Measurements from ENCODE around the gene GCAT. TPM values are rescaled to one million over a fixed set of nuclear protein-coding genes. Genes with fewer than 3 reads are reported as not detected.
A peak's percentile ranks its signal among the peaks of the same experiment; 100 is the strongest.

Gene GCAT
- total RNA-seq, 1 experiment from 2014 or later = 32.8 TPM

DNA sequence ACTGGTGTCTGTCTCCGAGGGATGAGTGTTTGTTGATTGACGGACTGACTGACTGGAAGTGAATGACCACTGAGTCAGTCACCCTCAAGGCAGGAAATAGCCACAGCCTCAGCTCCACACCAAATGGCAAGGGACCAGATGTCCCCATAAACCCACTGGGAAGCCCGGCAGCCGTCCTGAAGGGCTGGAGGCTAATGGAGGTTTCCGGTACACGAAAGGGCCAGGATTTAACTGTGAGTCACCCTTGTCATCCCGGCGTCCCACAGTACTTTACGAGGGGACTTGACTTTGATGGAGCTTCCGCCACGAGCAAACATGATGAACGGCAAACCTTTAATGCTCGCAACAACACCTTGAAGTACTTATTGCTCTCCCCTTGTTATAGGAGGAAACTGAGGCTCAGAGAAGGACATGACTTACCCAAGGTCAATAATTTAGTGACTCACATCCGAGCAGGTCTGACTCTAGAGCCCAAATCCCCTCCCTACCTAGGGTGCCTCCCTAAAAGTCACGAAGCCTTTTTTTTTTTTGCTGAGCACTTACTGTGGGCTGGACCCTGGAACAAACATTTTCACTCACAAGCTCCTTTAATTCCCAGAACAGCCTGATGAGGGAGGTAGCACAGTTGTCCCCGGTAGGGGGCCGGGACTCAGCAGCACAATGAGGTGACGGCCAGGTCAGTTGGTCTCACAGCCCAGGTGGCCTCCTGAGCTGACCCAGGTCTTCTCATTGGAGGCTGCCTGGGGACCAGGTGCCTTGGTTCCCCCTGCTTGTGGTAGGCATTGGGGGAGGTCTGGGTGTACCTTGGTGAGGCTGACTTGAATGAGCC is 25.2 kb upstream of the GCAT start:
- no peak overlapping the region for H3K4me3 Mint-ChIP-seq (ENCODE audit: unreplicated experiment)
- peaks cover 9% of the 10 kb centered on the region for H3K36me3 Mint-ChIP-seq (ENCODE audit: insufficient read depth, unreplicated experiment)
- TF ChIP-seq, protein P1, sequence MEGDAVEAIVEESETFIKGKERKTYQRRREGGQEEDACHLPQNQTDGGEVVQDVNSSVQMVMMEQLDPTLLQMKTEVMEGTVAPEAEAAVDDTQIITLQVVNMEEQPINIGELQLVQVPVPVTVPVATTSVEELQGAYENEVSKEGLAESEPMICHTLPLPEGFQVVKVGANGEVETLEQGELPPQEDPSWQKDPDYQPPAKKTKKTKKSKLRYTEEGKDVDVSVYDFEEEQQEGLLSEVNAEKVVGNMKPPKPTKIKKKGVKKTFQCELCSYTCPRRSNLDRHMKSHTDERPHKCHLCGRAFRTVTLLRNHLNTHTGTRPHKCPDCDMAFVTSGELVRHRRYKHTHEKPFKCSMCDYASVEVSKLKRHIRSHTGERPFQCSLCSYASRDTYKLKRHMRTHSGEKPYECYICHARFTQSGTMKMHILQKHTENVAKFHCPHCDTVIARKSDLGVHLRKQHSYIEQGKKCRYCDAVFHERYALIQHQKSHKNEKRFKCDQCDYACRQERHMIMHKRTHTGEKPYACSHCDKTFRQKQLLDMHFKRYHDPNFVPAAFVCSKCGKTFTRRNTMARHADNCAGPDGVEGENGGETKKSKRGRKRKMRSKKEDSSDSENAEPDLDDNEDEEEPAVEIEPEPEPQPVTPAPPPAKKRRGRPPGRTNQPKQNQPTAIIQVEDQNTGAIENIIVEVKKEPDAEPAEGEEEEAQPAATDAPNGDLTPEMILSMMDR (IDR thresholded peaks at IDR 0.05; ENCODE audit: unreplicated experiment) = peak; percentile 23
- H3K4me1 Mint-ChIP-seq (ENCODE audit: insufficient read depth, unreplicated experiment) = peaks cover 29% of the 10 kb centered on the region
- H3K27me3 Mint-ChIP-seq (ENCODE audit: insufficient read depth, unreplicated experiment) = no peaks in the 10 kb centered on the region
- H3K9me3 Mint-ChIP-seq (ENCODE audit: unreplicated experiment) = no peaks in the 10 kb centered on the region
- peak; percentile 78 for DNase-seq (ENCODE audit: unreplicated experiment)
- intact Hi-C loops (cut with micrococcal nuclease) = no loop called here
- ChIA-PET POLR2A (interaction anchor here (0.6 to 3.4 kb wide), 6 partner anchors 18 to 107 kb away, joined by 3 to 14 read pairs (median 4); partner anchors contain the start of genes GCAT, LGALS1 and NOL12), CTCF (interaction anchor here (0.6 to 3.5 kb wide), 4 partner anchors 35 to 190 kb away, joined by 3 to 16 read pairs (median 3); no protein-coding TSS in a partner anchor)
- BruUV-seq (replicated peaks) = no TSS peak
- H3K27ac Mint-ChIP-seq (ENCODE audit: low read depth, unreplicated experiment) = peak overlapping the region; percentile 52

DNA sequence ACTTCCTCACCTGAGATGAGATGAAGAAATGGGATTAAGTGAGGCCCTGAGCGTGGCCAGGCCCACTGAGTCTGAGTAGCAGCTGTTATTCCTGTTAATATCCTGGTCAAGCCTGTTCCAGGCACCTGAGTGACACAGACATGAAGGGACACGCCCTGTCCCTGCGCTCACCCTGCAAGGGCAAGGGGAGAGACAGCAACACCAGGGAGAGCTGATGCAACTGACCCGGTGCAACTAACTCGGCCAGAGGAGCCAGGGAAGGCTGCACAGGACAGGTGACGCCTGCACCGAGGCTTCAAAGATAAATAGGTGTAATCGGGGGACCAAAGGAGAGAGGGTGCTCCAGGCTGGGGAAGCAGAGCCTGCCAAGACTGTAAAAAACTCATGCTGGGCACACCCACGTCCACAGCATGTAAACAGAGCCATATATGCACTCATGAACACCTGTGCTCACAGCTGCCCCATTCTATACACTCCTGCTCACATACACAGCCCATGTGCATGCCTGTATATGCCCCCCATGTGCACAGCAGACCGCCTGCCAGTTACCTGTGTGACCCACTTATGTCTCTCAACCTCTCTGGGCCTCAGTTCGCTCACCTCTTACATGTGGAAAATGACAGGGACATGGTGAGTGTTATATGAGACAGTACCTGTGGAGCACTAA is 22.8 kb upstream of the GCAT start:
- H3K27me3 Mint-ChIP-seq (ENCODE audit: insufficient read depth, unreplicated experiment) = no peaks in the 10 kb centered on the region
- POLR2A ChIA-PET = interaction anchor here (0.6 to 1.8 kb wide), 6 partner anchors 23 to 241 kb away, joined by 3 to 7 read pairs (median 4); partner anchors contain the start of genes GCAT and PDXP
- H3K27ac Mint-ChIP-seq (ENCODE audit: low read depth, unreplicated experiment) = peak overlapping the region; percentile 43
- H3K36me3 Mint-ChIP-seq (ENCODE audit: insufficient read depth, unreplicated experiment) = no peaks in the 10 kb centered on the region
- H3K4me1 Mint-ChIP-seq (ENCODE audit: insufficient read depth, unreplicated experiment) = peaks cover 29% of the 10 kb centered on the region
- intact Hi-C loops (cut with micrococcal nuclease) = no loop called here
- TF ChIP-seq, protein P1 (IDR thresholded peaks at IDR 0.05; ENCODE audit: unreplicated experiment) = no peak
- peak overlapping the region; percentile 1 for H3K4me3 Mint-ChIP-seq (ENCODE audit: unreplicated experiment)
- CTCF ChIA-PET = interaction anchor here (3.5 kb wide), 1 partner anchor 142 kb away, joined by 16 read pairs; no protein-coding TSS in a partner anchor
- no TSS peak for BruUV-seq (replicated peaks)
- peak; percentile 61 for DNase-seq (ENCODE audit: unreplicated experiment)
- H3K9me3 Mint-ChIP-seq (ENCODE audit: unreplicated experiment) = no peaks in the 10 kb centered on the region

DNA sequence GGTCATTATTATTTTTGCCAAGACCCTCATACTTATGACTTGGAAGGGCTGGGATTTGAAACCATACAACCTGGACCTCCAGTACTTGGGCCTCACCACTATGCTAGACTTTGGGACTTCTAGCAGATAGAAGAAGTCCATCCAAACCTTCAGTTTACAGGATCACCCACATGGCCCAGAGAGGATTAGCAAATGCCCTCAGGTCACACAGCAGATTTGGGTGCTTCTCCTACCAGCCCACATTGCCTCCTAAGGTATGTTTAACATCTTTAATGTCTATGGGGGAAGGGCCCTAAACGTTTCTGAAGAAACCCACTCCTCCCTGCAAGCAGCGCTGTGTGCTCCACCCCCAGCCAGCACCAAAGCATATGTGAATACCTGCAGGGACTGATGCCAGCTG is 17.5 kb upstream of the GCAT start:
- no peaks in the 10 kb centered on the region for H3K27me3 Mint-ChIP-seq (ENCODE audit: insufficient read depth, unreplicated experiment)
- no TSS peak for BruUV-seq (replicated peaks)
- no peaks in the 10 kb centered on the region for H3K9me3 Mint-ChIP-seq (ENCODE audit: unreplicated experiment)
- no peak for DNase-seq (ENCODE audit: unreplicated experiment)
- H3K36me3 Mint-ChIP-seq (ENCODE audit: insufficient read depth, unreplicated experiment) = no peaks in the 10 kb centered on the region
- intact Hi-C loops (cut with micrococcal nuclease) = loop anchor here (5.0 kb wide), 2 partner anchors 38 to 253 kb away; no protein-coding TSS in a partner anchor
- POLR2A ChIA-PET = interaction anchor here (1.1 kb wide), 1 partner anchor 17 kb away, joined by 3 read pairs; the partner anchor contains the start of gene GCAT
- CTCF ChIA-PET = no interaction called here
- H3K4me1 Mint-ChIP-seq (ENCODE audit: insufficient read depth, unreplicated experiment) = peaks cover 8% of the 10 kb centered on the region
- H3K4me3 Mint-ChIP-seq (ENCODE audit: unreplicated experiment) = no peak overlapping the region
- TF ChIP-seq, protein P1 (IDR thresholded peaks at IDR 0.05; ENCODE audit: unreplicated experiment) = no peak
- no peak overlapping the region for H3K27ac Mint-ChIP-seq (ENCODE audit: low read depth, unreplicated experiment)

DNA sequence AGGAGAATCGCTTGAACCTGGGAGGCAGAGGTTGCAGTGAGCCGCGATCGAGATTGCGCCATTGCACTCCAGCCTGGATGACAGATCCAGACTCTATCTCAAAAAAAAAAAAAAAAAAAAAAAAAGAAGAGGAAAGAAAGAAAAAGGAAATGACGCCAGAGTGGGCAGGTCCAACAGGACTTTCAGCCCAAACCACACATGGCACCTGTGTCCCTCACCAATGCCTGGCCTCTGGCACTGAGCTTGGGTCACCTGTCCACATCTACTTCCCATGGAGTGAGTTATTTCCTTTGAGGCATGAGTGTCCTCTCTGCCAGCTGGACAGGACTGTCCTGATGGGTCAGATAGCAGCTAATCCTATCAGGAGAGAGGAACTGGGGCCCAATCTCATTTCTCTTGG is 15.2 kb upstream of the GCAT start:
- CTCF ChIA-PET = interaction anchor here (0.7 to 6.1 kb wide), 12 partner anchors 16 to 186 kb away, joined by 3 to 83 read pairs (median 3); partner anchors contain the start of genes ANKRD54 and LGALS1
- Mint-ChIP-seq H3K27ac (ENCODE audit: low read depth, unreplicated experiment) (no peak overlapping the region), H3K4me3 (ENCODE audit: unreplicated experiment) (no peak overlapping the region), H3K4me1 (ENCODE audit: insufficient read depth, unreplicated experiment) (peaks cover 5% of the 10 kb centered on the region), H3K27me3 (ENCODE audit: insufficient read depth, unreplicated experiment) (no peaks in the 10 kb centered on the region), H3K9me3 (ENCODE audit: unreplicated experiment) (no peaks in the 10 kb centered on the region), H3K36me3 (ENCODE audit: insufficient read depth, unreplicated experiment) (no peaks in the 10 kb centered on the region)
- no TSS peak for BruUV-seq (replicated peaks)
- POLR2A ChIA-PET = interaction anchor here (1.0 to 1.2 kb wide), 2 partner anchors 15 to 135 kb away, joined by 3 to 4 read pairs; no protein-coding TSS in a partner anchor
- TF ChIP-seq, protein P1 (IDR thresholded peaks at IDR 0.05; ENCODE audit: unreplicated experiment) = no peak
- intact Hi-C loops (cut with micrococcal nuclease) = loop anchor here (2.0 to 5.0 kb wide), 3 partner anchors 40 to 255 kb away; no protein-coding TSS in a partner anchor
- no peak for DNase-seq (ENCODE audit: unreplicated experiment)
